GM12878 (cell line): ENCODE data around the gene SLC22A12. TPM values are rescaled to one million over a fixed set of nuclear protein-coding genes. Genes with fewer than 3 reads are reported as not detected.

ENCODE experiments used
- ATAC-seq: fragments of 200-7000 bp; cut with Tn5 transposase; 3 replicates; pipeline ENCODE4 v1.9.1; 2020; ENCODE audit warnings: mild to moderate bottlenecking, moderate library complexity
- BruUV-seq: library from RNA; stranded (reverse); fragments of 400-500 nt; replicated peaks from 2 replicates; lab custom pipeline; 2021; lab: Mats Ljungman, UMichigan
- CTCF ChIA-PET: fragments of 300-600 bp; sonication (Branson Sonifier 250); formaldehyde crosslinking; extraction: SDS; loops from one replicate; lab custom pipeline; 2021; ENCODE audit warnings: inconsistent platforms; lab: Yijun Ruan, JAX
- POLR2A ChIA-PET: fragments of 350-600 bp; formaldehyde crosslinking; extraction: SDS; loops from one replicate; lab custom pipeline; 2021; ENCODE audit warnings: inconsistent platforms; lab: Charles Lee
- RAD21 ChIA-PET: fragments of 300-600 bp; sonication (Branson Sonifier 250); formaldehyde crosslinking; loops from one replicate; lab custom pipeline; 2023; ENCODE audit warnings: antibody characterized with exemption; ENCODE audit not compliant: unreplicated experiment; lab: Charles Lee
- SMC1A ChIA-PET: fragments of 300-600 bp; sonication (Branson Sonifier 250); formaldehyde crosslinking; loops from one replicate; lab custom pipeline; 2023; ENCODE audit not compliant: unreplicated experiment, uncharacterized antibody; lab: Charles Lee
- DNase-seq: peaks from one replicate; pipeline ENCODE4 v3.0.0-alpha.2; 2011; ENCODE audit warnings: low read depth, low spot score
- FAIRE-seq: peaks from 3 replicates; lab custom pipeline; 2011; peaks lifted over from hg19 to GRCh38; lab: Jason Lieb, UNC
- H2AFZ ChIP-seq: 2 replicates; pipeline ENCODE4 v1.6.0; 2011; ENCODE audit warnings: low read depth, low read length, control low read depth; ENCODE audit not compliant: control insufficient read depth
- H3K27ac ChIP-seq: 2 replicates; pipeline ENCODE4 v1.5.1; 2011; ENCODE audit warnings: control low read depth; ENCODE audit not compliant: control insufficient read depth, insufficient read depth
- H3K27me3 ChIP-seq, 2 experiments: replicated peaks in 1 of 2; 2 replicates each; pipeline versions ENCODE4 v1.6.0 to v1.6.1; 2011; ENCODE audit warnings: low read length in 1 of 2; ENCODE audit not compliant: control insufficient read depth in 2 of 2, insufficient read depth in 2 of 2
- H3K36me3 ChIP-seq, 2 experiments: 2 replicates each; pipeline ENCODE4 v1.5.1; 2011; ENCODE audit warnings: low read length in 1 of 2; ENCODE audit not compliant: control insufficient read depth in 2 of 2, insufficient read depth in 2 of 2
- H3K4me1 ChIP-seq: 2 replicates; pipeline ENCODE4 v1.6.1; 2011; ENCODE audit warnings: mild to moderate bottlenecking, low read length, moderate library complexity, mixed read lengths; ENCODE audit not compliant: control insufficient read depth, insufficient read depth
- H3K4me2 ChIP-seq: 2 replicates; pipeline ENCODE4 v1.6.0; 2011; ENCODE audit warnings: control low read depth; ENCODE audit not compliant: control insufficient read depth, insufficient read depth
- H3K4me3 ChIP-seq: fragments of 200-600 bp; sonication (generic); 2 replicates; pipeline ENCODE4 v1.5.1; 2016
- H3K79me2 ChIP-seq: 2 replicates; pipeline ENCODE4 v1.6.0; 2011; ENCODE audit warnings: low read length; ENCODE audit not compliant: control insufficient read depth, insufficient read depth
- H3K9ac ChIP-seq: 2 replicates; pipeline ENCODE4 v1.8.0; 2011; ENCODE audit warnings: low read length, control low read depth, mixed read lengths; ENCODE audit not compliant: control insufficient read depth, insufficient read depth
- H3K9me3 ChIP-seq: replicated peaks from 3 replicates; pipeline ENCODE4 v1.5.1; 2011; ENCODE audit warnings: mild to moderate bottlenecking, low read length; ENCODE audit not compliant: control insufficient read depth, insufficient read depth
- H4K20me1 ChIP-seq: 2 replicates; pipeline ENCODE4 v1.6.0; 2011; ENCODE audit not compliant: control insufficient read depth, insufficient read depth
- ATF2 ChIP-seq: IDR thresholded peaks from 2 replicates; pipeline ENCODE4 v1.6.1; 2012; ENCODE audit warnings: low read length, inconsistent platforms
- BMI1 ChIP-seq: fragments of 450-650 bp; IDR thresholded peaks from 2 replicates; pipeline ENCODE4 v1.6.1; 2016; ENCODE audit warnings: mild to moderate bottlenecking, moderate library complexity, borderline replicate concordance
- CBX5 ChIP-seq: sonication (generic); IDR thresholded peaks from 2 replicates; pipeline ENCODE4 v1.6.1; 2016; ENCODE audit warnings: low read depth, moderate library complexity, mild to moderate bottlenecking, inconsistent platforms
- FOXK2 ChIP-seq: fragments of 450-650 bp; IDR thresholded peaks from 2 replicates; pipeline ENCODE4 v1.6.1; 2017; ENCODE audit warnings: mild to moderate bottlenecking, moderate library complexity
- NR2F1 ChIP-seq: fragments of 450-650 bp; conservative IDR thresholded peaks from 2 replicates; pipeline ENCODE4 v1.6.1; 2017; ENCODE audit warnings: mild to moderate bottlenecking
- RELB ChIP-seq: fragments of 450-650 bp; IDR thresholded peaks from 2 replicates; pipeline ENCODE4 v1.6.1; 2017; ENCODE audit warnings: low read depth, mild to moderate bottlenecking, moderate library complexity
- REST ChIP-seq: IDR thresholded peaks from 2 replicates; pipeline ENCODE4 v1.6.1; 2012; ENCODE audit warnings: mild to moderate bottlenecking, low read depth, low read length
- SREBF1 ChIP-seq: IDR thresholded peaks from 2 replicates; pipeline ENCODE4 v1.6.1; 2012; ENCODE audit warnings: mild to moderate bottlenecking, low read length
- TCF3 ChIP-seq: IDR thresholded peaks from 2 replicates; pipeline ENCODE4 v1.6.1; 2012; ENCODE audit warnings: low read depth, mild to moderate bottlenecking, low read length, borderline replicate concordance; ENCODE audit not compliant: insufficient read depth
- WGBS: methylation state at CpG from one replicate; pipeline ENCODE4 v1.1.6; 2016; ENCODE audit warnings: low lambda C conversion rate; ENCODE audit not compliant: insufficient replicate concordance, insufficient coverage; ENCODE audit errors: missing lambda C conversion rate; 5-methylcytosine and 5-hydroxymethylcytosine counted together
- in situ Hi-C: fragments of 300-500 bp; cut with MboI; formaldehyde crosslinking; loops from 9 replicates; pipeline ENCODE4 v1.14.3; 2018; ENCODE audit warnings: mixed read lengths
- intact Hi-C: fragments of 100-400 bp; cut with micrococcal nuclease; formaldehyde crosslinking; loops from one replicate; pipeline ENCODE4 v1.14.2; 2022; ENCODE audit not compliant: unreplicated experiment
- polyA plus RNA-seq, 11 experiments: library from polyadenylated mRNA; depleted of rRNA in 4 of 11; unstranded in 6 of 11; stranded (reverse) in 5 of 11; fragments of >200 nt; fragmentation: Nextera tagmentation in 4 of 11; fragmentation: Illumina TruSeq in 1 of 11; extraction: Ambion mirVana in 4 of 11; extraction: Trizol in 1 of 11; gene quantifications; 1 replicate in 1 of 11; 2 replicates in 10 of 11; pipeline versions ENCODE4 v1.2.1 to v1.2.3, GENCODE V29; 2011 to 2016; ENCODE audit warnings: inconsistent platforms in 2 of 11, missing spikeins in 2 of 11, low read depth in 1 of 11
- total RNA-seq, 4 experiments: library from RNA; depleted of rRNA in 3 of 4; stranded (reverse); fragments of >200 nt in 3 of 4; fragmentation: Illumina TruSeq in 1 of 4; extraction: Trizol in 1 of 4; gene quantifications; 2 replicates each; pipeline versions ENCODE4 v1.2.1 to v1.2.3, GENCODE V29; 2013 to 2021
- TF ChIP-seq, protein P1 (sequence below), 3 experiments: IDR thresholded peaks in 2 of 3; conservative IDR thresholded peaks in 1 of 3; 2 replicates each; pipeline ENCODE4 v1.5.1; 2011; ENCODE audit warnings: low read depth in 3 of 3, low read length in 3 of 3, mild to moderate bottlenecking in 3 of 3, control low read depth in 2 of 3, moderate library complexity in 2 of 3, inconsistent platforms in 1 of 3, mixed read lengths in 1 of 3; ENCODE audit not compliant: control insufficient read depth in 2 of 3, insufficient read depth in 1 of 3; ENCODE audit errors: extremely low read depth in 1 of 3

SLC22A12 gene
- total and polyA plus RNA-seq, 10 of the 15 experiments (the other 5 are each of a cell fraction or from before 2014, with no cell fraction given), result not detected

GRCh38 chr11:64633555-64634159, 42.6 kb downstream of the SLC22A12 start (continued):
- TF ChIP-seq, protein P1, sequence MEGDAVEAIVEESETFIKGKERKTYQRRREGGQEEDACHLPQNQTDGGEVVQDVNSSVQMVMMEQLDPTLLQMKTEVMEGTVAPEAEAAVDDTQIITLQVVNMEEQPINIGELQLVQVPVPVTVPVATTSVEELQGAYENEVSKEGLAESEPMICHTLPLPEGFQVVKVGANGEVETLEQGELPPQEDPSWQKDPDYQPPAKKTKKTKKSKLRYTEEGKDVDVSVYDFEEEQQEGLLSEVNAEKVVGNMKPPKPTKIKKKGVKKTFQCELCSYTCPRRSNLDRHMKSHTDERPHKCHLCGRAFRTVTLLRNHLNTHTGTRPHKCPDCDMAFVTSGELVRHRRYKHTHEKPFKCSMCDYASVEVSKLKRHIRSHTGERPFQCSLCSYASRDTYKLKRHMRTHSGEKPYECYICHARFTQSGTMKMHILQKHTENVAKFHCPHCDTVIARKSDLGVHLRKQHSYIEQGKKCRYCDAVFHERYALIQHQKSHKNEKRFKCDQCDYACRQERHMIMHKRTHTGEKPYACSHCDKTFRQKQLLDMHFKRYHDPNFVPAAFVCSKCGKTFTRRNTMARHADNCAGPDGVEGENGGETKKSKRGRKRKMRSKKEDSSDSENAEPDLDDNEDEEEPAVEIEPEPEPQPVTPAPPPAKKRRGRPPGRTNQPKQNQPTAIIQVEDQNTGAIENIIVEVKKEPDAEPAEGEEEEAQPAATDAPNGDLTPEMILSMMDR (IDR thresholded peaks at IDR 0.05 in 2 of 3, conservative IDR thresholded peaks at IDR 0.05 in 1 of 3; ENCODE audit: control insufficient read depth in 2 of 3, extremely low read depth in 1 of 3, insufficient read depth in 1 of 3, low read depth in 3 of 3, low read length in 3 of 3), result no peak
- no peak for TF ChIP-seq FOXK2
- no peak for TF ChIP-seq SREBF1
- no peak for TF ChIP-seq NR2F1
- TF ChIP-seq RELB, result no peak
- no peak for TF ChIP-seq BMI1

DNA sequence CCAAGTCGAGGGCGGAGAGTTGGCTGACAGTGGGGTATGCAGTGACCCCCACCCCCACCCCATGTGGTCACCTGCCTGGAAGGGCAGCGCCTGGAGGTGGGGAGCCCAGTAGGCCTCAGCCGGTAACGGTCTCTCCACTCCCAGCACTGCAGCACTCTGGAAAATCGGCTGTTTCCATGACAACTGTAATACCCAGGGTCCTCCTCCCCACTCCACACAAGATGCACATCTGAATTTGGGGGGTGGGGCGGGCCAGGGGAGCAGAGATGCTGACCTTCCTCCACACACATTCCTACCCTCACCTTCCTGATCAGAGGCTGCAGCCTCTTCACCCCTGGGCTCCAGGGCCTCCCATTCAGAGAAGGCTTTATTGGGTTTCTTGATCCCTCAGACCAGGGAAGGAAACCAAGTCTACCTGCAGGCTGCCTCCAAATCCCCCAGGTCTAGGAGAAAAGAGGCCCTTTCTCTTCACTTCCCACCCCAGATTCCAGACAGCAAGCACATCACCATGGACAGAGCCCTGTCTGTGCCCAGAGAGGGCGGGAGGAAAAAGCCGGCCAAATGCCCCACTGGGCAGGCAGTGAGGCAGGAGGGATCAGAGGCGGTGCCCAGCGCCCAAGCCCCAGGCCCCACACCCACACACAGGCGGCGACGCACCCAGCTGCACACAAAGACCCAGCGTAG, 46.5 kb downstream of the SLC22A12 start:
- no peaks in the 10 kb centered on the region for H3K36me3 ChIP-seq
- H3K9me3 ChIP-seq, result no peaks in the 10 kb centered on the region
- BruUV-seq, result no TSS peak
- H3K4me1 ChIP-seq, result no peaks in the 10 kb centered on the region
- ATAC-seq (peak; percentile 30), FAIRE-seq (no peak), DNase-seq (no peak)
- no peaks in the 10 kb centered on the region for H3K79me2 ChIP-seq
- RAD21 ChIA-PET, result no interaction called here
- no peak overlapping the region for H3K4me2 ChIP-seq
- no peak overlapping the region for H3K27ac ChIP-seq
- CTCF ChIA-PET, result no interaction called here
- POLR2A ChIA-PET, result no interaction called here
- H3K4me3 ChIP-seq, result no peak overlapping the region
- no peak overlapping the region for H2AFZ ChIP-seq
- WGBS, result 21% methylated on average over 15 of the region's 15 CpGs
- no peaks in the 10 kb centered on the region for H4K20me1 ChIP-seq
- SMC1A ChIA-PET, result interaction anchor here (1.6 kb wide), 1 partner anchor 13 kb away, joined by 3 read pairs; no protein-coding TSS in a partner anchor
- in situ Hi-C loops (no loop called here), intact Hi-C loops (no loop called here)
- peaks cover 7 to 8% of the 10 kb centered on the region in 2 experiments; a peak in 3 of 4 replicates for H3K27me3 ChIP-seq
- H3K9ac ChIP-seq, result no peak overlapping the region
- TF ChIP-seq TCF3 (no peak), REST (peak; percentile 54; the same call in 1 of the 2 replicates), ATF2 (no peak), CBX5 (no peak)
